Neuronal stem cell (in vitro differentiated cells): Measurements from ENCODE around the gene CTCF.
A peak's percentile ranks its signal among the peaks of the same experiment; 100 is the strongest.

ENCODE experiments used
- DNase-seq: peaks from one replicate; pipeline ENCODE4 v3.0.0-alpha.2; 2013; ENCODE audit warnings: low spot score
- H2AFZ ChIP-seq: one replicate; pipeline ENCODE4 v1.6.1; 2013; ENCODE audit warnings: mild to moderate bottlenecking, low read length, inconsistent platforms
- H2AK5ac ChIP-seq: 2 replicates; pipeline ENCODE4 v1.6.1; 2013; ENCODE audit warnings: low read depth, mild to moderate bottlenecking, inconsistent platforms, low read length, moderate library complexity, mixed read lengths
- H2BK120ac ChIP-seq: 2 replicates; pipeline ENCODE4 v1.6.1; 2013; ENCODE audit warnings: low read depth, mild to moderate bottlenecking, inconsistent platforms, low read length, moderate library complexity, mixed read lengths
- H2BK12ac ChIP-seq: one replicate; pipeline ENCODE4 v1.6.1; 2013; ENCODE audit warnings: low read length, inconsistent platforms
- H2BK15ac ChIP-seq: 2 replicates; pipeline ENCODE4 v1.6.1; 2013; ENCODE audit warnings: mild to moderate bottlenecking, low read length, inconsistent platforms, mixed read lengths
- H2BK5ac ChIP-seq: one replicate; pipeline ENCODE4 v1.6.1; 2013; ENCODE audit warnings: inconsistent platforms, mild to moderate bottlenecking, low read length, moderate library complexity
- H3K14ac ChIP-seq: one replicate; pipeline ENCODE4 v1.6.1; 2013; ENCODE audit warnings: low read length, inconsistent platforms
- H3K18ac ChIP-seq: 2 replicates; pipeline ENCODE4 v1.6.1; 2013; ENCODE audit warnings: low read length, inconsistent platforms
- H3K23ac ChIP-seq: 2 replicates; pipeline ENCODE4 v1.6.1; 2013; ENCODE audit warnings: low read depth, mild to moderate bottlenecking, mixed read lengths, low read length, inconsistent platforms; ENCODE audit not compliant: poor library complexity
- H3K27ac ChIP-seq: replicated peaks from 3 replicates; pipeline ENCODE4 v1.5.1; 2013; ENCODE audit warnings: low read length, inconsistent platforms
- H3K27me3 ChIP-seq, 3 experiments: 2 replicates each; pipeline ENCODE4 v1.6.1; 2013; ENCODE audit warnings: low read length in 3 of 3, mild to moderate bottlenecking in 2 of 3, inconsistent platforms in 1 of 3, low read depth in 1 of 3, mixed read lengths in 1 of 3, moderate library complexity in 1 of 3; ENCODE audit not compliant: control insufficient read depth in 3 of 3, insufficient read depth in 3 of 3
- H3K36me3 ChIP-seq, 2 donors: replicated peaks in 1 of 2; 2 replicates each; pipeline ENCODE4 v1.6.1; 2013; ENCODE audit warnings: low read length in 2 of 2; ENCODE audit not compliant: control insufficient read depth in 2 of 2, insufficient read depth in 2 of 2
- H3K4ac ChIP-seq: 2 replicates; pipeline ENCODE4 v1.6.1; 2013; ENCODE audit warnings: inconsistent platforms, mild to moderate bottlenecking, low read length, moderate library complexity
- H3K4me1 ChIP-seq, 2 donors: 1 replicate in 1 of 2; 2 replicates in 1 of 2; pipeline ENCODE4 v1.6.1; 2013; ENCODE audit warnings: low read length in 2 of 2, low read depth in 1 of 2; ENCODE audit not compliant: control insufficient read depth in 2 of 2, insufficient read depth in 1 of 2
- H3K4me2 ChIP-seq: one replicate; pipeline ENCODE4 v1.6.1; 2013; ENCODE audit warnings: mild to moderate bottlenecking, low read length, inconsistent platforms; ENCODE audit not compliant: insufficient read depth, poor library complexity, severe bottlenecking
- H3K4me3 ChIP-seq, 2 donors: 2 replicates each; pipeline ENCODE4 v1.5.1; 2013; ENCODE audit warnings: low read length in 2 of 2, mild to moderate bottlenecking in 2 of 2, inconsistent platforms in 1 of 2, moderate library complexity in 1 of 2
- H3K79me1 ChIP-seq: one replicate; pipeline ENCODE4 v1.6.1; 2013; ENCODE audit warnings: low read depth, mild to moderate bottlenecking, inconsistent platforms, low read length, moderate library complexity
- H3K9ac ChIP-seq: one replicate; pipeline ENCODE4 v1.6.1; 2013; ENCODE audit warnings: mild to moderate bottlenecking, low read depth, low read length, inconsistent platforms; ENCODE audit not compliant: poor library complexity
- H3K9me3 ChIP-seq, 2 donors: replicated peaks in 1 of 2; 2 replicates each; pipeline versions ENCODE3 to v1.6.1; 2013; ENCODE audit warnings: low read length in 2 of 2, mild to moderate bottlenecking in 2 of 2, inconsistent platforms in 1 of 2, low read depth in 1 of 2, mixed read lengths in 1 of 2, moderate library complexity in 1 of 2; ENCODE audit not compliant: control insufficient read depth in 2 of 2, insufficient read depth in 1 of 2
- H4K8ac ChIP-seq: one replicate; pipeline ENCODE4 v1.6.1; 2013; ENCODE audit warnings: low read depth, mild to moderate bottlenecking, inconsistent platforms, low read length, moderate library complexity
- H4K91ac ChIP-seq: one replicate; pipeline ENCODE4 v1.6.1; 2013; ENCODE audit warnings: low read length, low read depth, mild to moderate bottlenecking, inconsistent platforms; ENCODE audit not compliant: poor library complexity
- WGBS, 2 donors: extraction: QIAGEN DNeasy Blood & Tissue Kit; methylation state at CpG; one replicate each; pipeline ENCODE4 v1.1.7; 2013; ENCODE audit warnings: missing lambda C conversion rate in 2 of 2, mixed read lengths in 1 of 2; ENCODE audit not compliant: insufficient read length in 2 of 2, insufficient replicate concordance in 1 of 2; ENCODE audit errors: extremely low coverage in 2 of 2; 5-methylcytosine and 5-hydroxymethylcytosine counted together

Gene CTCF

DNA sequence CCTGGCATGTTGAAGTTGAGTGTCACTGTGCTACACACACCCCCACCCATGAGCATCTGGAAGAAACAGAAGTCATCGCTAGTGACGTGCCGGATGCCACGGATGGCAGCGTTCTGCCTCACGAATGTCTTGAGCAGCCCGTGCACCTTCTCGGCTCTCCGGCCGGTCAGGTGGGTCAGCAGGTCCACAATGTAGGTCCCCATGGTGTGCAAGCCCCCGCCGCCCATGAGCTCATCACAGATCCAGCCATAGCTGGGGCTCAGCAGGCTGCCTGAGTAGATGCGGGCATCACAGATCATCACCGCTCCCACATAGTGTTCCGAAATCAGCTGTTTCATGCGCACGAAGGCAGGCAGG is 113.2 kb downstream of the CTCF start:
- no CpG with 5 or more reads among the region's 17 CpGs for WGBS, 2 donors
- Histone ChIP-seq H4K8ac (no peak overlapping the region), H3K9me3 (no peaks in the 10 kb centered on the region), H3K4me3 (peak overlapping the region in 1 of 2 donors; percentile 70), H4K91ac (no peak overlapping the region), H2BK12ac (no peak overlapping the region), H3K4me1 (no peaks in the 10 kb centered on the region), H3K18ac (no peak overlapping the region), H3K9ac (no peak overlapping the region), H2AK5ac (peak overlapping the region; percentile 3), H3K27me3 (no peaks in the 10 kb centered on the region), H3K14ac (no peak overlapping the region), H2BK120ac (no peak overlapping the region), H3K4me2 (no peak overlapping the region), H2AFZ (no peak overlapping the region), H3K27ac (no peak overlapping the region), H2BK5ac (no peak overlapping the region), H3K23ac (peak overlapping the region; percentile 6), H2BK15ac (no peak overlapping the region), H3K36me3 (peaks cover 18 to 27% of the 10 kb centered on the region in 2 donors), H3K79me1 (no peaks in the 10 kb centered on the region), H3K4ac (no peak overlapping the region)
- DNase-seq: no peak

- H3K9me3 ChIP-seq: no peaks in the 10 kb centered on the region
- H2BK12ac ChIP-seq: no peak overlapping the region
- no peak overlapping the region for H2BK15ac ChIP-seq
- H3K23ac ChIP-seq: peak overlapping the region; percentile 6
- H4K91ac ChIP-seq: no peak overlapping the region
- H3K9ac ChIP-seq: no peak overlapping the region
- no peak overlapping the region for H3K4me2 ChIP-seq
- no peak overlapping the region for H3K18ac ChIP-seq
- no peak overlapping the region for H2AFZ ChIP-seq
- no peak overlapping the region for H3K27ac ChIP-seq
- no peak overlapping the region for H2BK120ac ChIP-seq
- H3K79me1 ChIP-seq: no peaks in the 10 kb centered on the region
- H3K36me3 ChIP-seq: peaks cover 21 to 31% of the 10 kb centered on the region in 2 donors
- H4K8ac ChIP-seq: no peak overlapping the region
- H2AK5ac ChIP-seq: no peak overlapping the region
- H2BK5ac ChIP-seq: no peak overlapping the region
- no peak overlapping the region for H3K4ac ChIP-seq
- H3K27me3 ChIP-seq: no peaks in the 10 kb centered on the region
- no peaks in the 10 kb centered on the region for H3K4me1 ChIP-seq
- no peak for DNase-seq
- no peak overlapping the region for H3K14ac ChIP-seq
- WGBS, 2 donors: no CpG with 5 or more reads among the region's 7 CpGs
- H3K4me3 ChIP-seq: peak overlapping the region in 1 of 2 donors; percentile 70
These were observed 113.7 kb downstream of the CTCF start for GRCh38 chr16:67675999-67676398.

DNA sequence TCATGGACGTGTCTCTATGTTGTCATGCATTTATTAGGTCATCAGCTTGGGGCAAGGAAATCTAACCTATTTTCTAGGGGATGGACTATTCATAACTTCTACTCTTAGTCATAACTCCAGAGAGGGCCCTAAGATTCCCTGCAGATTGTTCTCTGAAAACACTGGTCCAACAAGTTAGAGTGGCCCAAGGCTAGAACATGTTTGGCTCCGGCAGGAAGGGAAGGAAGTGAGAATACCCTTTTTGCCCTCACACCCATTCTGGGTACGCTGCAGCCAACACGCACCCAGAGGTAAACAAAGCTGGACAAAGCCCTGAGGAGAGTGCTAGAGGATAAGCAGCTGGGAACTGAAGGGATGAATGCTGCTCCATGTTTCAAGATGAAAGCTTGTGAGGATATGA is 114.2 kb downstream of the CTCF start:
- Histone ChIP-seq H2AK5ac (no peak overlapping the region), H3K27ac (no peak overlapping the region), H2AFZ (no peak overlapping the region), H3K4me3 (no peak overlapping the region), H4K91ac (no peak overlapping the region), H2BK15ac (no peak overlapping the region), H2BK120ac (no peak overlapping the region), H3K36me3 (peaks cover 23 to 33% of the 10 kb centered on the region in 2 donors), H2BK5ac (no peak overlapping the region), H3K9me3 (no peaks in the 10 kb centered on the region), H3K4me2 (no peak overlapping the region), H3K27me3 (no peaks in the 10 kb centered on the region), H3K23ac (no peak overlapping the region), H3K4ac (no peak overlapping the region), H3K18ac (no peak overlapping the region), H3K79me1 (no peaks in the 10 kb centered on the region), H3K4me1 (no peaks in the 10 kb centered on the region), H2BK12ac (no peak overlapping the region), H4K8ac (no peak overlapping the region), H3K14ac (no peak overlapping the region), H3K9ac (no peak overlapping the region)
- DNase-seq: no peak
- no CpG with 5 or more reads among the region's 4 CpGs for whole genome bisulfite sequencing, 2 donors

- no peak overlapping the region for H2BK5ac ChIP-seq
- no peak overlapping the region for H3K27ac ChIP-seq
- no peaks in the 10 kb centered on the region for H3K9me3 ChIP-seq
- DNase-seq: no peak
- no peak overlapping the region for H3K4ac ChIP-seq
- no peak overlapping the region for H3K18ac ChIP-seq
- no peak overlapping the region for H3K4me3 ChIP-seq
- no peak overlapping the region for H3K9ac ChIP-seq
- no peaks in the 10 kb centered on the region for H3K4me1 ChIP-seq
- H2BK15ac ChIP-seq: no peak overlapping the region
- H2BK120ac ChIP-seq: no peak overlapping the region
- H2AFZ ChIP-seq: no peak overlapping the region
- peaks cover 25 to 36% of the 10 kb centered on the region in 2 donors for H3K36me3 ChIP-seq
- H2BK12ac ChIP-seq: no peak overlapping the region
- no peak overlapping the region for H3K4me2 ChIP-seq
- H4K91ac ChIP-seq: no peak overlapping the region
- H3K23ac ChIP-seq: no peak overlapping the region
- H3K27me3 ChIP-seq: no peaks in the 10 kb centered on the region
- WGBS, 2 donors: no CpG with 5 or more reads among the region's 8 CpGs
- no peak overlapping the region for H4K8ac ChIP-seq
- no peak overlapping the region for H2AK5ac ChIP-seq
- no peak overlapping the region for H3K14ac ChIP-seq
- no peaks in the 10 kb centered on the region for H3K79me1 ChIP-seq
These were observed 114.6 kb downstream of the CTCF start for GRCh38 chr16:67676939-67677338.
